ENCODE data around the gene ORC3.

DNA sequence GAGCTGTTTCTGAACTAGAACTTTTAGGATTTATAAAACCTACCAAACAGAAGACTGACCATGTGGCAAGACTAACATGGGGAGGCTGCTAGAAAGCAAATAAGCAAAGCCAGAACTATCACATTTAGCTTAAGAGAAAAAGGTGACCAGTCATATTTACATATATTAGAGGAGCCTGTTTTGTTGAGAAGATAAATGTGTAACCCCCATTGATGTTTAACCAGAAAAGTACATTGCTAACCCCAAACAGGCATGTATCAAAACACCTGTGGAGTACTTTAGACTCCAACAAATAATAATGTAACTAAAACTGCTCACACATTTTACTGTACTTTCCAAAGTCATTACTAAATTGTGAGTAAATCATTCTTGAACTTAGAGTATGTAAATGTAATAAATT is 77.1 kb downstream of the ORC3 start:
- TF ChIP-seq, protein P1, sequence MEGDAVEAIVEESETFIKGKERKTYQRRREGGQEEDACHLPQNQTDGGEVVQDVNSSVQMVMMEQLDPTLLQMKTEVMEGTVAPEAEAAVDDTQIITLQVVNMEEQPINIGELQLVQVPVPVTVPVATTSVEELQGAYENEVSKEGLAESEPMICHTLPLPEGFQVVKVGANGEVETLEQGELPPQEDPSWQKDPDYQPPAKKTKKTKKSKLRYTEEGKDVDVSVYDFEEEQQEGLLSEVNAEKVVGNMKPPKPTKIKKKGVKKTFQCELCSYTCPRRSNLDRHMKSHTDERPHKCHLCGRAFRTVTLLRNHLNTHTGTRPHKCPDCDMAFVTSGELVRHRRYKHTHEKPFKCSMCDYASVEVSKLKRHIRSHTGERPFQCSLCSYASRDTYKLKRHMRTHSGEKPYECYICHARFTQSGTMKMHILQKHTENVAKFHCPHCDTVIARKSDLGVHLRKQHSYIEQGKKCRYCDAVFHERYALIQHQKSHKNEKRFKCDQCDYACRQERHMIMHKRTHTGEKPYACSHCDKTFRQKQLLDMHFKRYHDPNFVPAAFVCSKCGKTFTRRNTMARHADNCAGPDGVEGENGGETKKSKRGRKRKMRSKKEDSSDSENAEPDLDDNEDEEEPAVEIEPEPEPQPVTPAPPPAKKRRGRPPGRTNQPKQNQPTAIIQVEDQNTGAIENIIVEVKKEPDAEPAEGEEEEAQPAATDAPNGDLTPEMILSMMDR (IDR thresholded peaks at IDR 0.05) = no peak
- TF ChIP-seq EZH2 (IDR thresholded peaks at IDR 0.05; ENCODE audit: borderline replicate concordance, insufficient read depth, low read depth, low read length, poor library complexity, severe bottlenecking) = no peak
